ENCODE results near the gene KLHL30.
A peak's percentile ranks its signal among the peaks of the same experiment; 100 is the strongest.
"Not testable (repeated sequence)": the region's sequence is repeated elsewhere in the genome, so short reads cannot be mapped to it uniquely, and the experiment has no call there.

KLHL30 gene

DNA sequence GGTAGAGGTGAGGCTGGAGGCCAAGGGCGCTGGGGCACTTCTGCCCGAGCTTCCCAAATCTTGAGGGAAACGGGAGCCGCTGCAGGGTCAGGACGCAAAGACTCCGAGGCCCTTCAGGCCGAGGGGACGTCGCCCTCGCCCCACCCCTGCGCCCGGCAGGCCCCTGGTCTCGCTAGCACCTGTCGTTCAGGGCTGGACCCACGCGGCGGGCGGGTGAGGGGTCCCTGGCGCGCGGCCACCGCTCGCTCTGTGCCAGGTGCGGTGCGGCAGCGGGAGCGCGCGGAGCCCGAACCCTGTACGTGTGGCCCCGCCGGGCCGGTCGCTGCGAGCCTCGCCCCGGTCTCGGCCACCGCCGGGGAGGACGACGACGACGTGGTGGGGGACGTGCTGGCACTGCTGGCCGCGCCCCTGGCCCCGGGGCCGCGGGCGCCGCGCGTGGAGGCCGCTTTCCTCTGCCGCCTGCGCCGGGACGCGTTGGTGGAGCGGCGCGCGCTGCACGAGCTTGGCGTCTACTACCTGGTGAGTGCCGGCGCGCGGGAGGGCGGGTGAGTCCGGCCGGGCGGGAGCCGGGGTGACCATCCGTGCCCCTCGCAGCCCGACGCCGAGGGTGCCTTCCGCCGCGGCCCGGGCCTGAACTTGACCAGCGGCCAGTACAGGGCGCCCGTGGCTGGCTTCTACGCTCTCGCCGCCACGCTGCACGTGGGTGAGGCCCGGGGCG lies 25.2 kb downstream of the KLHL30 start:
- DNase-seq: no peak

DNA sequence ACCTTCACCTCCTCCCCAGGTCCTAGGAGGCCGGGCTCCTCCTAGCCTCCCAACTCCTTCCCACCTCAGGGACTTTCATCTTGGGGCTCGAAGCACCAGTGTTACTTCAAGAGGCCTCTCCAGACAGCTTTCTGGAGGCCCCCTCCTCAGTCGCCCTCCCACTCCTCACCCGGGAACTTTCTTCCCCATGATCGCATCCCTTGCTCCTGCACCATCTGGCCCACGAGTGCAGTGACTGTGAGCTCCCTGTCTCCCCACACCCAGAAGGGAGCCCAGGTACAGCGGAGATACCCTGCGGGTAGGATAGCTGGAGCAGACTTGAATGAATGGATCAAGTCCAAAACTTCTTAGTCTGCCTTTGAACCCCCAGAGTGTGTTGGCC lies 26.4 kb downstream of the KLHL30 start:
- DNase-seq: no peak

DNA sequence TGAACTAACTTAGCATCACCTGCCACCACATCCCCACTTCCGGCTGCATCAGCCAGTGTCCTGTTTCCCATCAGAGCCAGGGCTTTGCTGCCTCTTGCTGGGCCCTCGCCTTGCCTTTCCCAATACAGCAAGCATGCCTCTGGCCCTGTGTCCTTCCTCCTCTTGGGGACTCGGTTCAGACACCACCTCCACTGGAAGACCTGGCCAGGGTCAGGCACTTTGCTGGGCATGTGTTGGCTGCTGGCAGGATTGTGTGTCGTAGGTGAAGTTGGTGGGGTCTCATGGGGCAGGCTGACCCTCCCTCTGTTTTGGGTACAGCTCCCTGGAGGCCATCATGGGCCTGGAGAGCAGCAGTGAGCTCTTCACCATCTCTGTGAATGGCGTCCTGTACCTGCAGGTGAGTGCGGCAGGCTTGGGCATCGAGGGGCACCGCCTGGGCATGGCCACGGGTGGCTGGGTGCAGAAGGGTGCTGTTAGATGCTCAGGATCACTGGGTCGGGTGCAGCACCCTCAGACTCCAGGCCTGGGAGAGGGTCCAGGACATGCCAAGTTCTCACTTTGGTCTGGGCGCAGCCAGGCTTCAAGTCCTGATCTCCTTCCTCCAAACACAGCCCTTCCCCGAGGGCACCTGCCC lies 26.9 kb downstream of the KLHL30 start:
- no peak for DNase-seq

DNA sequence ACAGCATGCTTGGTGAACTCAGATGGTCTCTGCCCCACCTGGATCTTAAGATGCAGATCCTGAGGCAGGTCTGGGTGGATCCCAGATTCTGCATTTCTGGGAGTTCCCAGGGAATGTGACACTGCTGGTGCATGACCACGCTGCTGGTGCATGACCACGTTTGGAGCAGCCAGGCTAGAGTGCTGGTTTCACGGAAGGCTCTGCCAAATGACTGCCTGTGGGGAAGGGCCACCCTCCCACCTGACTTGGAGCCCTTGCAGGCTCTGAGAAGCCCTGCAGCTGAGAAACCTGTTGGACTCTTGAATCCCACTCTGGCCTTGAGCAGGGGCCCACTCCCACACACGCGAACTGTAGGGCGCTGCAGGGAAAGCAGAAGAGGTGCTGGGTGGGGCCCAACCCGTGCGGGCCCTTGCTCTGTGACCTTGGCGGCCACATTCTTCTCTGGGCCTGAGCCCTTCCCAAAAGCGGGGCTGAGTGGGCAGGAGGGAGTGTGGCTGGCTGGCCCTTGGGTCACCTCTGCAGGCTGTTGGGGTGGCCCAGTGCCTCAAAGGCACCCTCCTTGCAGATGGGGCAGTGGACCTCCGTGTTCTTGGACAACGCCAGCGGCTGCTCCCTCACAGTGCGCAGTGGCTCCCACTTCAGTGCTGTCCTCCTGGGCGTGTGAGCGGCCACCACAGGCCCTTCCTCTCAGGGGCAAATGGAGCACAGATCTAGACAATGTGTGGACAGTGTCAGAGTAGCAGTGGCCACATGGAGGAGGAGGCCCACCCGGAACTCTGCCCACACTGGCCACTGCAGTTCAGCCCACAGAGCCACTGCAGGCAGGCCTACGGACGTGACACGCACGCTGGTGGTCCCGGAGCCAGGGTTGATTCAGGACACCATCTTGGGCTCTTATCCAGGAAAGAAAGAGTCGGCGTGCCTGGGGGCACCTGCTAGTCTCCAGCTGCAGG lies 28.2 kb downstream of the KLHL30 start:
- no peak for DNase-seq

DNA sequence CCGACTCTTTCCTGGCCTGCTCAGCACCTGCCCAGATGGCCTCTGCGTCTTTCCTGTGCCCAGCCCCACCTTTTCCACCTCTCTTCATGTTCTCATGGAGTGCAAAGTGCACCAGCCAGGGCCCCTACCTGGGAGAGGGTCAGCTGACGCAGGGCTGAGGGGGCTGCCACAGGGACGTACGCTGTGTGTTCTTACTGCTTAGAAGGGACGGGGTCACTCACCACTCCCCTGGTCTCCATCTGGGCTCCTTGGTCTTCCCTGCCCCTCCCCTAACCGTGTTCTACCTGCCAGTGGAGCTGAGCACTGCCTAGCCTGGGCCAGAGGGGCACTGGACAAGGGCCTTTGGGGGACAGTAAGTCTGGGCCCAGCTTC lies 28.9 kb downstream of the KLHL30 start:
- no peak for DNase-seq

DNA sequence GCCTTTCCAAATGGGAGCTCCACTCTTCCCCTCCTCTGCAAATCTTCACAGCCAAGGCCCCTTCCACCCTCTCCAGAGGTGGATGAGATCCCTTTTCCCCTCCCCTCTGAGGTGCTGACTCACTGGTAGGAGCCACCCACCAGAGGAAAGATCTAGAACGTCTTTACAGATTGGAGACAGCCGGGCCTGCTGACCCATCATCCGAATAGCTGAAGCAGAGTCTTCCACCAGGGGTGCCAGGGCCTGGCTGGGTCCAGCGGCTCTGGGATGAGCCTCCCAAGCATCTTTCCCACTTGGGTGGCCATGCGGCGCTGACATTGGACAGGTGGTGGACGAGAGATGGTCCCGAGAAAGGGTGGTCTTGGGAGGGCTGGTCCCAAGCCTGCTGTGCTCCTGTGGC lies 29.3 kb downstream of the KLHL30 start:
- peak; percentile 23 for DNase-seq

GRCh38 chr2:238168196-238169047 lies 30.0 kb downstream of the KLHL30 start:
- no peak for DNase-seq

GRCh38 chr2:238169048-238169707 lies 30.7 kb downstream of the KLHL30 start:
- DNase-seq: peak; percentile 96

GRCh38 chr2:238169708-238170251 lies 31.3 kb downstream of the KLHL30 start:
- peak; percentile 98 for DNase-seq

DNA sequence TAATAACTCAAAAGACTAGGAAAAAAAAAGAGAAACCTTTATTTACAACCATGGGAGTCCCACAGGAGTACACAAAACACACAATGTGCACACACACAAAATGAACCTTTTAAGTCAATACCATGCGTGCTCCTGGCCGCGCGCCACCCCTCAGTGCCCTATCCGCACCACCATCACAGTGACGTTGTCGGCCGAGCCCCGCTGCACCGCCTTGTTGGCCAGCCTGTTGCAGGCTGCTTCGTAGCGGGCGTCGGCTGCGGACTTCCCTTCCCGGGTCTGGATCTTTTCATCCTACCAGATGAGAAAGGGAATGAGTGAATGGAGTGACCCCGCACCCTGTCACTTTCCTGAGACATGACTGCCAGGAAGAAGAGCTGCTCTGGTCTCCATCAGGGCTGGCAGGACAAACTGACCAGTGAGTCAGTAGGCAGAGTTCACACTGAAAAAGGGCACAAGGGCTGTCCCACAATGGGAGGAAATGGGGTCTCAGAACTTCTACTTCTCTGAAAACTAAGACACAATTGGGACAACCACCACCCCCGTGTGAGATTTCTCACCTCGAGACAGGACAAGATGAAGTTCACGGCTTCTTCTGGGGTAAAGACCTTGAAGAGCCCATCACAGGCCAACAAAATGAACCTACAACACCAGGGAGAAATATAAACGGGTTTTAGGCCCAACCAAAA lies 32.1 kb downstream of the KLHL30 start:
- no peak for DNase-seq

DNA sequence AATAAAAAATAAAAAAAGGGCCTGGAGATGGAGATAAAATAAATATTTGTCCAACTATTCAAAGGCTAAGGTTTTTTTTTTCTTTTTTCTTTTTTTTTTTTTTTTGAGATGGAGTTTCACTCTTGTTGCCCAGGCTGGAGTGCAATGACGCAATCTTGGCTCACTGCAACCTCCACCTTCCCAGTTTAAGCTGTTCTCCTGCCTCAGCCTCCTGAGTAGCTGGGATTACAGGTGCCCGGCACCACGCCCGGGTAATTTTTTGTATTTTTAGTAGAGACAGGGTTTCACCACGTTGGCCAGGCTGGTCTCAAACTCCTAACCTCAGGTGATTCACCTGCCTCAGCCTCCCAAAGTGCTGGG lies 32.6 kb downstream of the KLHL30 start:
- DNase-seq: not testable (repeated sequence)

GRCh38 chr2:238171575-238172187 lies 33.2 kb downstream of the KLHL30 start:
- DNase-seq: no peak

GRCh38 chr2:238172439-238172838 lies 34.0 kb downstream of the KLHL30 start:
- no peak for DNase-seq

DNA sequence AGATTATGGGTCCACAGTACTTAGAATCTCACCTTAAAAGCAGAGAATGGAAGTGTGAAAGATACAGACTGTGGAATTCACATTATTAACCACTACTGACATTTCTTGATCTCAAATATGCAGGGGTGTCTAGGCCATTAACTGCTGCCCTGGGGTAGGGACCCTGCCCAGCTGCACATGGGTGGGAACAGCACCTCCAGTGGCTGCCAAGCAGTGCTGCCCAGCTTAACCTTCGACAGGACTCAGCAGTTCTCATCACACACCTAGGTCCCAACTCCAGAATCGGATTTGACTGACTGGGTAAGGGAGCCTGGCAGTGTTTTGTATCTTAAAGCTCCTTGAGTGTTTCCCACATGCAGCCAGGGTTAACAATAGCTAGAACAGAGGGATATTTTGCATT lies 35.2 kb downstream of the KLHL30 start:
- DNase-seq: no peak

- no peak for DNase-seq
These were observed 35.8 kb downstream of the KLHL30 start for GRCh38 chr2:238174291-238174690.

DNA sequence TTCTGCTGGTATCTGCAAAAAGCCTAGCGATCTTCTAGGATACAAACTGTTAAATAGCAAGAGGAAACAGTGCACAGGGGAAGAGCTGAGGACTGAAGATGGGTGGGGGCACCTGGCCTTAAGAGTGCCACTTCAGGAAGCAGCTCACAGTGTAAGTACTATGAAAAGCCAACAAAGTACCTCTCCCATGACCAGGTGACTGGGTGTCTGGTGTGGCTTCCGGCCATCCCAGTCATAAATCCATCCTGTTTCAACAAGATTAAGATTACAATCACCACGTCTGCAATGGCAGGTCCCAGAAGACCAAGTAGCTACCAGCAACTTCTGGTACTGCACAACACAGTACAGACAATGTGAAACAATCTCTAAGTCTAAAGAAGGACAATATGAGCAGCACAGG lies 36.2 kb downstream of the KLHL30 start:
- DNase-seq: no peak

- no peak for DNase-seq
These were observed 38.1 kb downstream of the KLHL30 start for GRCh38 chr2:238176613-238177012.

GRCh38 chr2:238180554-238180953 lies 42.1 kb downstream of the KLHL30 start:
- no peak for DNase-seq

DNA sequence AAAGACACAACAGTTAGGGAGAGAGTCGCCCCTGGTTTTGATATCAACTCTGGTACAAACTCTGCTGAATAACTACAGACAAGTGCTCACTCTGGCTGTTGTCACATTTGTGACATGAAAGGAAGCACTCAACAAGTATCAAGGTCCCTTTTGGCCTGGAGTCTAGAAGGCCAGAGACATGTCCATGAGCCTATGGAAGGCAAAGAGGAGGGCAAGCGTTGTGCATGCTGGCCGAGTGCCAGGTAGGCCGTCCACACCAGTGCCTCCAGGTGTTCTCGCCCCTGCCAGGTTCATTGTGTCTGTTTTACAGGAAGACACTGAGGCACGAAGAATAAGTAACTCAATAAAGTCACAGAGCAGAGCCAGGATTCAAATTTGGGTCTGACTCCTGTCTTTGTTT lies 43.9 kb downstream of the KLHL30 start:
- no peak for DNase-seq

DNA sequence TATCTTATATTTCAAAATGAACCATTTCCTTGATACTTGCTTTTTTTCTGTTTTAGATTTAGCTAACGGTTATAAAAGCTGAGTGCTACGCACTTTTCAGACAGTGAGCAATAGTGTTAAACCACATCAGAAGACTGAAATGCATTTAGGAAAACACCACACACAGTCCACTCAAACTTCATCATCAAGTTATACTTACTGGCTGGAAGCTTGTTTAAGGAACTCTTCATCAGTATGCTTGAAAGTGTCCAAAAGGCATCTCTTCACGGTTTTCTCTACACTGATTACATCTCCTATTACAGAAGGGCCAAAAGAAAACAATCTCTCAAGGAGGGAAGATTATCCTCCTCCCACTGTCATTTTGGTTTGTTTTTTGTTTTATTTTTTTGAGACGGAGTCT lies 45.4 kb downstream of the KLHL30 start:
- DNase-seq: no peak
